ENCODE measurements around the gene C14orf119.

DNA sequence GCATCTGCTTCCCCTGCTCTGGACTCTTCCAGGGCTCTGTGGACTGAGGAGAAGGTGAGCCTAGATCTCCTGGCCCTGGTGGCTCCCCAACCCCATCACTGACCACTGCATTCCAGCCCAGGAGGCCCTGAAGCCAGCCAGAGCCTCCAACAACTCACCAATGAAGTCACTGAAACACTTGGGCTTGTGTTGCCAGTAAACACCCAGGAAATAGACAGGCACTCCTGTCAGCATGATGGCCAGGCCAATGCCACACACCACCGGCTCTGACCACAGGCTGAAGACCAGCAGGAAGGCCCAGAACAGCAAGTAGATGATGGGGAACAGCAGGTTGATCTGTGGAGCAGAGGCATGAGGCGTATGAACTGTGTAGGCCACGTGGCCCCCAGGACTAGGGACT lies 32.6 kb downstream of the C14orf119 start:
- no peak for TF ChIP-seq CTCF (IDR thresholded peaks at IDR 0.05)
- no peak for TF ChIP-seq POLR2A (IDR thresholded peaks at IDR 0.05)

Measured in adrenal gland (tissue), 5 donors.